ENCODE results near the gene HMGCS1. TPM values are rescaled to one million over a fixed set of nuclear protein-coding genes. Genes with fewer than 3 reads are reported as not detected.
A peak's percentile ranks its signal among the peaks of the same experiment; 100 is the strongest.

The HMGCS1 gene
- polyA plus RNA-seq, 1 donor from 2014 or later: 498 TPM

DNA sequence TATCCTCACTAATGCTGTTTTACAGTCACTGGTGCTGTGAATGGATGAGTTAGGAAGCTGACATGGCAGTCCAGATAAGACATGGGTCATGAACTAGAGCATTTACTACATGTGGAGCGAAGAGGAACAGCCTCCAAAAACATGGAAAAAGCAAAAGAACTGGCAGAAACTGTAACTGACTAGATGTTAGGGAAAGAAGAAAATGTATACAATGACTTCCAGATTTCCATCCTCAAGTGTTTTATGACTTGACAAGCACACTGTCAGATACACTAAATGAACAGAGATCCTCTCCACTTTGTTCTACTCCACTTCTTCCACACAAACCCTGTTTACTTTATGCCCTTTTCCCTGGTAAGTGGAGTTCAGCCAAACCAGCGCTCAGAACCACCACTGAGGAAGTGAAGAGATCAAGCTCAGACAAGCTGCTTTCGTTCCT lies 11.5 kb downstream of the HMGCS1 start:
- H3K27ac ChIP-seq (ENCODE audit: low read length): no peak overlapping the region
- no peak overlapping the region for H2AFZ ChIP-seq (ENCODE audit: low read depth, low read length)
- peak overlapping the region; percentile 23 for H3K4me3 ChIP-seq (ENCODE audit: low read length)
- peaks cover 6% of the 10 kb centered on the region for H3F3A ChIP-seq (ENCODE audit: insufficient read depth, low read length, poor library complexity, severe bottlenecking)
- H3K9me3 ChIP-seq (ENCODE audit: low read length): no peaks in the 10 kb centered on the region
- TF ChIP-seq RAD21 (conservative IDR thresholded peaks at IDR 0.05) (no peak), TAF1 (IDR thresholded peaks at IDR 0.05; ENCODE audit: low read depth) (no peak), SMC3 (conservative IDR thresholded peaks at IDR 0.05; ENCODE audit: poor library complexity) (no peak), MXI1 (conservative IDR thresholded peaks at IDR 0.05; ENCODE audit: poor library complexity, severe bottlenecking) (no peak), POLR2AphosphoS5 (IDR thresholded peaks at IDR 0.05) (no peak)
- TF ChIP-seq, protein P1, sequence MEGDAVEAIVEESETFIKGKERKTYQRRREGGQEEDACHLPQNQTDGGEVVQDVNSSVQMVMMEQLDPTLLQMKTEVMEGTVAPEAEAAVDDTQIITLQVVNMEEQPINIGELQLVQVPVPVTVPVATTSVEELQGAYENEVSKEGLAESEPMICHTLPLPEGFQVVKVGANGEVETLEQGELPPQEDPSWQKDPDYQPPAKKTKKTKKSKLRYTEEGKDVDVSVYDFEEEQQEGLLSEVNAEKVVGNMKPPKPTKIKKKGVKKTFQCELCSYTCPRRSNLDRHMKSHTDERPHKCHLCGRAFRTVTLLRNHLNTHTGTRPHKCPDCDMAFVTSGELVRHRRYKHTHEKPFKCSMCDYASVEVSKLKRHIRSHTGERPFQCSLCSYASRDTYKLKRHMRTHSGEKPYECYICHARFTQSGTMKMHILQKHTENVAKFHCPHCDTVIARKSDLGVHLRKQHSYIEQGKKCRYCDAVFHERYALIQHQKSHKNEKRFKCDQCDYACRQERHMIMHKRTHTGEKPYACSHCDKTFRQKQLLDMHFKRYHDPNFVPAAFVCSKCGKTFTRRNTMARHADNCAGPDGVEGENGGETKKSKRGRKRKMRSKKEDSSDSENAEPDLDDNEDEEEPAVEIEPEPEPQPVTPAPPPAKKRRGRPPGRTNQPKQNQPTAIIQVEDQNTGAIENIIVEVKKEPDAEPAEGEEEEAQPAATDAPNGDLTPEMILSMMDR (IDR thresholded peaks at IDR 0.05; ENCODE audit: poor library complexity, severe bottlenecking): no peak
- TF ChIP-seq, protein P2, sequence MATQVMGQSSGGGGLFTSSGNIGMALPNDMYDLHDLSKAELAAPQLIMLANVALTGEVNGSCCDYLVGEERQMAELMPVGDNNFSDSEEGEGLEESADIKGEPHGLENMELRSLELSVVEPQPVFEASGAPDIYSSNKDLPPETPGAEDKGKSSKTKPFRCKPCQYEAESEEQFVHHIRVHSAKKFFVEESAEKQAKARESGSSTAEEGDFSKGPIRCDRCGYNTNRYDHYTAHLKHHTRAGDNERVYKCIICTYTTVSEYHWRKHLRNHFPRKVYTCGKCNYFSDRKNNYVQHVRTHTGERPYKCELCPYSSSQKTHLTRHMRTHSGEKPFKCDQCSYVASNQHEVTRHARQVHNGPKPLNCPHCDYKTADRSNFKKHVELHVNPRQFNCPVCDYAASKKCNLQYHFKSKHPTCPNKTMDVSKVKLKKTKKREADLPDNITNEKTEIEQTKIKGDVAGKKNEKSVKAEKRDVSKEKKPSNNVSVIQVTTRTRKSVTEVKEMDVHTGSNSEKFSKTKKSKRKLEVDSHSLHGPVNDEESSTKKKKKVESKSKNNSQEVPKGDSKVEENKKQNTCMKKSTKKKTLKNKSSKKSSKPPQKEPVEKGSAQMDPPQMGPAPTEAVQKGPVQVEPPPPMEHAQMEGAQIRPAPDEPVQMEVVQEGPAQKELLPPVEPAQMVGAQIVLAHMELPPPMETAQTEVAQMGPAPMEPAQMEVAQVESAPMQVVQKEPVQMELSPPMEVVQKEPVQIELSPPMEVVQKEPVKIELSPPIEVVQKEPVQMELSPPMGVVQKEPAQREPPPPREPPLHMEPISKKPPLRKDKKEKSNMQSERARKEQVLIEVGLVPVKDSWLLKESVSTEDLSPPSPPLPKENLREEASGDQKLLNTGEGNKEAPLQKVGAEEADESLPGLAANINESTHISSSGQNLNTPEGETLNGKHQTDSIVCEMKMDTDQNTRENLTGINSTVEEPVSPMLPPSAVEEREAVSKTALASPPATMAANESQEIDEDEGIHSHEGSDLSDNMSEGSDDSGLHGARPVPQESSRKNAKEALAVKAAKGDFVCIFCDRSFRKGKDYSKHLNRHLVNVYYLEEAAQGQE (IDR thresholded peaks at IDR 0.05; ENCODE audit: borderline replicate concordance): no peak
- H3K9ac ChIP-seq (ENCODE audit: low read length): no peak overlapping the region
- H3K27me3 ChIP-seq (ENCODE audit: insufficient read depth, low read depth, low read length): no peaks in the 10 kb centered on the region
- peaks cover 26% of the 10 kb centered on the region for H3K36me3 ChIP-seq (ENCODE audit: insufficient read depth, low read length)
- H3K79me2 ChIP-seq (replicated peaks; ENCODE audit: insufficient read depth, low read length): peaks cover 97% of the 10 kb centered on the region
- no peak overlapping the region for H3K4me2 ChIP-seq (ENCODE audit: low read length)
- peaks cover 39% of the 10 kb centered on the region for H4K20me1 ChIP-seq (ENCODE audit: insufficient read depth)
- H3K9me2 ChIP-seq (ENCODE audit: insufficient read depth, low read length): no peaks in the 10 kb centered on the region

DNA sequence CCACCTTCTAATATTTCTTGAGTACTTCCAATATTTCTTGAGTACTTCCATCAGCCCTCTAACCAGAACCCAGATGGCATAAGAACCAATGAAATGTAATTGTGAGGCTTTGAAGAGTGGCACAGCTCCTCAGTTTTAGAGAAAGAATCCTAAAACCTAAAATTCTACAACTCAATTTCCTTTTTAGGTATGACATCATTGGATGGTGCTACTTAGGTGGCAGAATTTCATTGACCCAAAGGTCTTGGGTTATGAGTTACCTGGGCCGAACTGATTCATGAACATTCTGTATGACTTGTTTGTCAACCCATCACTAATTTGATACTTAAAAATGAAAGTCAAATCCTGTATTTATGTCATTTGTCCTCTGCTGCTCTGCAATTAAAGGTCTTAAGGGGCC lies 13.1 kb downstream of the HMGCS1 start:
- Histone ChIP-seq H2AFZ (ENCODE audit: low read depth, low read length) (no peak overlapping the region), H3K4me3 (ENCODE audit: low read length) (no peak overlapping the region), H3K79me2 (replicated peaks; ENCODE audit: insufficient read depth, low read length) (peaks cover 97% of the 10 kb centered on the region), H3K9me2 (ENCODE audit: insufficient read depth, low read length) (no peaks in the 10 kb centered on the region), H3F3A (ENCODE audit: insufficient read depth, low read length, poor library complexity, severe bottlenecking) (peaks cover 6% of the 10 kb centered on the region), H3K9me3 (ENCODE audit: low read length) (no peaks in the 10 kb centered on the region), H4K20me1 (ENCODE audit: insufficient read depth) (peaks cover 36% of the 10 kb centered on the region), H3K9ac (ENCODE audit: low read length) (no peak overlapping the region), H3K36me3 (ENCODE audit: insufficient read depth, low read length) (peaks cover 26% of the 10 kb centered on the region), H3K4me2 (ENCODE audit: low read length) (no peak overlapping the region), H3K27ac (ENCODE audit: low read length) (no peak overlapping the region), H3K27me3 (ENCODE audit: insufficient read depth, low read depth, low read length) (no peaks in the 10 kb centered on the region)
- TF ChIP-seq, protein P1 (IDR thresholded peaks at IDR 0.05; ENCODE audit: poor library complexity, severe bottlenecking): no peak
- no peak for TF ChIP-seq SMC3 (conservative IDR thresholded peaks at IDR 0.05; ENCODE audit: poor library complexity)
- TF ChIP-seq POLR2AphosphoS5 (IDR thresholded peaks at IDR 0.05): no peak
- TF ChIP-seq, protein P2 (IDR thresholded peaks at IDR 0.05; ENCODE audit: borderline replicate concordance): no peak
- TF ChIP-seq TAF1 (IDR thresholded peaks at IDR 0.05; ENCODE audit: low read depth): no peak
- TF ChIP-seq MXI1 (conservative IDR thresholded peaks at IDR 0.05; ENCODE audit: poor library complexity, severe bottlenecking): no peak
- no peak for TF ChIP-seq EZH2 (IDR thresholded peaks at IDR 0.05; ENCODE audit: borderline replicate concordance, insufficient read depth, low read length, poor library complexity, severe bottlenecking)

All from neural cell (in vitro differentiated cells).